HG03025 (cell line): ENCODE data around the gene BARX2.

Experiments
- ATAC-seq: cut with Tn5 transposase; IDR thresholded peaks from one replicate; pipeline ENCODE4 v1.9.1; 2021; ENCODE audit warnings: mild to moderate bottlenecking, moderate library complexity; ENCODE audit not compliant: unreplicated experiment, low FRiP score

BARX2 gene

GRCh38 chr11:129372609-129373488, 2.8 kb upstream of the BARX2 start:
- ATAC-seq = no peak

- ATAC-seq = no peak
These were observed 2.1 kb upstream of the BARX2 start for GRCh38 chr11:129373489-129373953.

GRCh38 chr11:129374081-129374992, 1.3 kb upstream of the BARX2 start:
- ATAC-seq = no peak

GRCh38 chr11:129374993-129375750, 476 bp upstream of the BARX2 start:
- no peak for ATAC-seq

DNA sequence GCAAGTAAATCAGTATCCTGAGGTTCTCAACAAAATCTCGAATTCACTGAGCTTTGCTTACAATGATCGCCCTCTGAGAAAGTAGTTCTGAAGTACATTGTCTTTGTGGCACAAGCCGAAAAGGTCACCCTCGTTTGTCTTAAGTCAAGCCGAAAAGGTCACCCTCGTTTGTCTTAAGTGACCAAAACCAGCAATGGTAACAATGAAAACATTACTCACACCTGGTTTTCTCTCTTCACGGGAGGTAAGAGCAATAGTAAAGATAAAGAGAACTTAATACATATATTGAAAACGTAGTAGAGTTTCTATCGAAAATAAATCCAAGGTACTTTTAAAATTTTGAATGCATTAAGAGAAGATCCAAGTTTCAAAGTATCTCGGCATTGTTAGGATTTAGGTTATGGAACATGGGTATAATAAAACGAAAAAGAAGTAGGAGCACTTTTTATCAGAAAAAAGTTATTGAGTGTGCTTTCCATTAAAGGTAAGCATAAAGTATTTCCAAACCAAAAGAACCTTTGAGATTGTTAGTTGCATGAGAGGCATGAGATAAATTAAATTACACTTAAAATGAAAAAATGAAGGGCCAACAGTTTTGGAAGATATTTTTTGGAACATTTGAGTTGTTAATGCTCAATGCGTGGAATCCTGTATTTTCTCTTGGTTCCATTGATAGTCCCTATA, 1.2 kb downstream of the BARX2 start:
- ATAC-seq = no peak

- ATAC-seq = no peak
These were observed 2.1 kb downstream of the BARX2 start for GRCh38 chr11:129377739-129378138.

GRCh38 chr11:129380413-129380812, 4.8 kb downstream of the BARX2 start:
- no peak for ATAC-seq

DNA sequence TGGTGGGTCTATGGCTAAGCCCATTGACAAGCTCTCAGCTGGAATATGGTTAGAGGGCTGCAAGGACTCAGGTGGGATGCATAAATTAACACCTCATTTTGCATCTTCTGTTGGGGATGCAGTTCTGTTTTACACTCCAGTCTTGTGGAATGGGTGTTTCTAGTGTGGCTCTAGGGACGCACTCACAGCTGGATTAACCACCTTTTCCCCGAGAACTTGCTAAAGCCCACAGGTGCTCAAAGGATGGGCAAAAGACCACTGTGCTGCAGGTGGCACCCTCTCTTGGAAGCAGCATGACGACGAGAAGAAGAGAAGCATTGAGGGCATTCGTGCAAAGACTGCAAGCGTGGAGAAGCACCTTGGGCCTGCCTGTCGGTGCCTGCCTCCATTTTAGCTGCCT, 6.9 kb downstream of the BARX2 start:
- no peak for ATAC-seq

- no peak for ATAC-seq
These were observed 7.4 kb downstream of the BARX2 start for GRCh38 chr11:129383060-129383459.

GRCh38 chr11:129383502-129383901, 7.9 kb downstream of the BARX2 start:
- no peak for ATAC-seq

DNA sequence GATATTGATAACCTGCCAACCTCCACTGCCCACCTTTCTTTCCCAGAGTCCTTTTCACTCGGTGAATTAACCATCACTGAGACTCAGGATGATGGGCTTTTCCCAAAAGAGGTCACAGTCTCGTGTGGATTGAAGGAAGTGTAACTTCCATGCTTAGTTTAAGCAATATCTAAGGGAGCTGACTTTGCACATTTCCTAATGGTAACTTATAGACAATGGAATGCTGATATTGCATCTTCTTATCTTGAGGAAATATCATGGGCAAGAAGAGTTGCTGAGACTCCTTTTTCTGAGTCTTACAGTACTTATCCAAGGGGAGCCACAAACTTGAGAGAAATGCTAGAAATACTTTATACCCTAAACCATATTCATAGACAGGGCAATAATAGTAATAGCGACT, 8.8 kb downstream of the BARX2 start:
- no peak for ATAC-seq

GRCh38 chr11:129385801-129386200, 10.2 kb downstream of the BARX2 start:
- ATAC-seq = no peak

DNA sequence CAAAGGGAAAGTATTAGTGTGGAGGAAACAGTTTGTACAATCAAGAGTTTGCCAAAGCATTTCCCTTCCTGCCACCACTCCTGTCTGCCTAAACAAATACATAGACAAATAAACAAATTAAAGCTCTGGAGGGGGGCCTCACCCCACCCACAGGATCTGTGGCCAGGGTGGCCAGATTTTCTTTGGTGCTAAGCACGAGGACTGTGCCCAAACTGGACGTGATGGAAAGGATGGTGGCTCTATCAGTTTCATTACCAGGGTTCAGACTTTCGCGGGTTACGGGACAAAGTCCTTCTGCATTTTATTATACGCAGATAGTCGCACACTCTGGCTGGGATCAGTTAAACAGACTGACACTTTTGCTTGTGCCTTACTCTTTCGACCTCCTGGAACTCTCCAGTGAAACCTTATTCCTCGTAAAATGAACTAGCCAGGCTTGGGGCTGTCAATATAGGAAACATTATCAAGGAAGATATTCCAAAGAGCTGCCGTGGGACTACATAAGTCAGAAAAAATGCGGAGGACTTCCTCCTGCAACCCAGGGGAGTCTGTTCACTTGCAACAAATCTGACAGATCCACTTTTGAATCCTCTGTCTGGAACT, 11.2 kb downstream of the BARX2 start:
- no peak for ATAC-seq

GRCh38 chr11:129387434-129387833, 11.8 kb downstream of the BARX2 start:
- ATAC-seq = no peak

DNA sequence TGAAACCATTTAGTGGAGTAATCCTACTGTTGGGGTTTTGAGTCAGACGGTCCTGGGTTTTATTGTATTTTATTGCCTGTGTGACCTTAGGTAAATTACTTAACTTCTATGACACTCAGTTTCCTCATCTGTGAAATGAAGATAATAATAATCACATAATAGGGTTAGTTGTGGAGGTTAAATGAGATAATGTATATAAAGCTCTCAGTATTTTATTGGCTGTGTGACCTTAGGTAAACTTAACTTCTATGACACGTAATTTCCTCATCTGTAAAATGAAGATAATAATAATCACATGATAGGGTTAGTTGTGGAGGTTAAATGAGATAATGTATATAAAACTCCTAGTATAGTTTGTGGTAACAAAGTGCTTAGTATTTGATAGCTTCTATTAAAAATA, 13.2 kb downstream of the BARX2 start:
- no peak for ATAC-seq

DNA sequence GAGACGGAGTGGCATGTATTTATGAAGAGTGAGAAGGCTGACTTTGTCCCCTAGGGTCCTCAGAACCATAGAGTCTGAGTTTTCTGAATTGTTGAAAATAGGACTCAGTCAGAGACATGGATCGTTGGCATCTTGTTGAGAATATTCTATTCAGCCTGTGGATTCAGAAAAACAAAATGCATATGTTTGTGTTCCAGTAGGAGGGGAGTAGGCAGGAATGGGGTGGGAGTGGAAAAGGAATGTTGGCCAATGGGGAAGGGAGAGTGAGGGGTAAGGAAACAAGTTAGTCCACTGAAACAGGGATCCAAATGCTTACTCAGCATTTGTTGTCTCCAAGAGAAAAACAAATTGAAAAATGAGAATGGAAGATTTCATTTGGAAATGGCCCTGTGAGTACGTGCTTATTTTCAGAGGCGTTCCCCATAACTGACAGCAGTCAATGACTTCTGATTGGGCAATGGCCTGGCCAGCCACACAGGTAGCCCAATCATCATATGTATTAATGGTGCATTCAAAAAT, 14.7 kb downstream of the BARX2 start:
- no peak for ATAC-seq

GRCh38 chr11:129391360-129391759, 15.7 kb downstream of the BARX2 start:
- no peak for ATAC-seq

GRCh38 chr11:129391821-129392220, 16.2 kb downstream of the BARX2 start:
- ATAC-seq = no peak

- no peak for ATAC-seq
These were observed 17.3 kb downstream of the BARX2 start for GRCh38 chr11:129392995-129393394.
